GM10248 (cell line): Measurements from ENCODE around the gene OR2L8.

Source experiments
- CTCF ChIA-PET: fragments of 300-600 bp; sonication (Branson Sonifier 250); formaldehyde crosslinking; extraction: SDS; loops from one replicate; lab custom pipeline; 2021; ENCODE audit warnings: antibody characterized with exemption; lab: Yijun Ruan, JAX
- POLR2A ChIA-PET: fragments of 350-650 bp; sonication (Branson Sonifier 250); formaldehyde crosslinking; extraction: SDS; loops from one replicate; lab custom pipeline; 2020; ENCODE audit warnings: antibody characterized with exemption; lab: Yijun Ruan, JAX
- DNase-seq: peaks from one replicate; pipeline ENCODE4 v3.0.0; 2012; ENCODE audit errors: extremely low spot score
- TF ChIP-seq, protein P1 (sequence below): IDR thresholded peaks from 2 replicates; pipeline ENCODE4 v1.5.1; 2012; ENCODE audit warnings: mild to moderate bottlenecking, low read depth; ENCODE audit errors: extremely low read depth, missing control alignments, control extremely low read depth

OR2L8 gene, protein sequence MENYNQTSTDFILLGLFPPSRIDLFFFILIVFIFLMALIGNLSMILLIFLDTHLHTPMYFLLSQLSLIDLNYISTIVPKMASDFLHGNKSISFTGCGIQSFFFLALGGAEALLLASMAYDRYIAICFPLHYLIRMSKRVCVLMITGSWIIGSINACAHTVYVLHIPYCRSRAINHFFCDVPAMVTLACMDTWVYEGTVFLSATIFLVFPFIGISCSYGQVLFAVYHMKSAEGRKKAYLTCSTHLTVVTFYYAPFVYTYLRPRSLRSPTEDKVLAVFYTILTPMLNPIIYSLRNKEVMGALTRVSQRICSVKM

DNA sequence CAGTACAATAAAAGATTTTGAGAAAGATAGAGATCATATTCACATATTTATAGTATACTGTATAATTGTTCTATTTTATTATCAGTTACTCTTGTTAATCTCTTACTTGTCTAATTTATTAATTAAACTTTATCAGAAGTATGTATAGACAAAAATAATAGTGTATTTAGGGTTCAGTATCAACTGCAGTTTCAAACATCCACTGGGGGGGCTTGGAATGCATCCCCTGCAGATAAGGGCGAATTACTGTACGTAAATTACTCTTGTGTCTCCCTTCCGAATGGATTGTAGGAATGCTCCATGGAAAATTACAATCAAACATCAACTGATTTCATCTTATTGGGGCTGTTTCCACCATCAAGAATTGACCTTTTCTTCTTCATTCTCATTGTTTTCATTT, at the start of gene OR2L8:
Gene OR2L8 (plus strand): TSS at position 301 of the 400 bp plus-strand sequence. CDS start 0 bp downstream, at position 301.
- TF ChIP-seq, protein P1, sequence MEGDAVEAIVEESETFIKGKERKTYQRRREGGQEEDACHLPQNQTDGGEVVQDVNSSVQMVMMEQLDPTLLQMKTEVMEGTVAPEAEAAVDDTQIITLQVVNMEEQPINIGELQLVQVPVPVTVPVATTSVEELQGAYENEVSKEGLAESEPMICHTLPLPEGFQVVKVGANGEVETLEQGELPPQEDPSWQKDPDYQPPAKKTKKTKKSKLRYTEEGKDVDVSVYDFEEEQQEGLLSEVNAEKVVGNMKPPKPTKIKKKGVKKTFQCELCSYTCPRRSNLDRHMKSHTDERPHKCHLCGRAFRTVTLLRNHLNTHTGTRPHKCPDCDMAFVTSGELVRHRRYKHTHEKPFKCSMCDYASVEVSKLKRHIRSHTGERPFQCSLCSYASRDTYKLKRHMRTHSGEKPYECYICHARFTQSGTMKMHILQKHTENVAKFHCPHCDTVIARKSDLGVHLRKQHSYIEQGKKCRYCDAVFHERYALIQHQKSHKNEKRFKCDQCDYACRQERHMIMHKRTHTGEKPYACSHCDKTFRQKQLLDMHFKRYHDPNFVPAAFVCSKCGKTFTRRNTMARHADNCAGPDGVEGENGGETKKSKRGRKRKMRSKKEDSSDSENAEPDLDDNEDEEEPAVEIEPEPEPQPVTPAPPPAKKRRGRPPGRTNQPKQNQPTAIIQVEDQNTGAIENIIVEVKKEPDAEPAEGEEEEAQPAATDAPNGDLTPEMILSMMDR: no peak
- ChIA-PET POLR2A (no interaction called here), CTCF (no interaction called here)
- DNase-seq: no peak

DNA sequence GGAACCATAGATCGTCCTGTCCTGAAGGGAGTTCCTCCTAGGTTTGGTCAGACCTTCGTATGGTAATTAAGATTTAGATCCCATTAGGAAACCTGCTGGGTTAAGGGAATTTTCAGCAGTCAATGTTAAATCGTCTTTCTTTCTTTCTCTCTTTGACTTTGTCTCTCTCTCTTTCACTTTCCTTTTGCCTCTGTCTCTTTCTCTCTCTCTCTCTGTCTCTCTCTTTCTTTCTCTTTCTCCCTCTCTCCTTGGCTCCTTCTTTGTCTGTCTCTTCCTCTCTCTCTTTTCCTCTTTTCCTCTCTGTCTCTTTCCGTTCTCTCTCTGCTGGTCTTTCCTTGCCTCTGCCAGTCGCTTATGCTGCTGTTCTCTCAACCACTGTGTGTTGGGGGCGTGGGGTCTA, 44.5 kb upstream of the OR2L8 start:
- POLR2A ChIA-PET: no interaction called here
- DNase-seq: no peak
- TF ChIP-seq, protein P1: no peak
- CTCF ChIA-PET: no interaction called here

DNA sequence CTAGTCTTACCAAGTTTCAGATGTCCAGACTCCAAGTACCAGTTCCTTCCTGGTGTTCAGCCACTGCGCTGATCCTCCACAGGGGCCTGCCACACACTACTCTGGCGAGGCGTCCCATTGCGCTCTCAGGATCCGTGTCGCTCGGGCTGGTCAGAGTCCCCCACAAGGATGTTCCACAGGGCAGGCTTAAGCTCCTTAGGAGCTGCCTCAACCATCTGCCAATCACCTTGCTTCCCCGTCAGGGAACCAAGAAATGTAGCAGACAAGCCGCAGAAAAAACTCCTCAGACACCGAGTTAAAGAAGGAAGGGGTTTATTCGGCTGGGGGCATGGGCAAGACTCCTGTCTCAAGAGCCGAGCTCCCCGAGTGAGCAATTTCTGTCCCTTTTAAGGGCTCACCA, 43.5 kb upstream of the OR2L8 start:
- DNase-seq: no peak
- ChIA-PET POLR2A (no interaction called here), CTCF (no interaction called here)
- TF ChIP-seq, protein P1: no peak

DNA sequence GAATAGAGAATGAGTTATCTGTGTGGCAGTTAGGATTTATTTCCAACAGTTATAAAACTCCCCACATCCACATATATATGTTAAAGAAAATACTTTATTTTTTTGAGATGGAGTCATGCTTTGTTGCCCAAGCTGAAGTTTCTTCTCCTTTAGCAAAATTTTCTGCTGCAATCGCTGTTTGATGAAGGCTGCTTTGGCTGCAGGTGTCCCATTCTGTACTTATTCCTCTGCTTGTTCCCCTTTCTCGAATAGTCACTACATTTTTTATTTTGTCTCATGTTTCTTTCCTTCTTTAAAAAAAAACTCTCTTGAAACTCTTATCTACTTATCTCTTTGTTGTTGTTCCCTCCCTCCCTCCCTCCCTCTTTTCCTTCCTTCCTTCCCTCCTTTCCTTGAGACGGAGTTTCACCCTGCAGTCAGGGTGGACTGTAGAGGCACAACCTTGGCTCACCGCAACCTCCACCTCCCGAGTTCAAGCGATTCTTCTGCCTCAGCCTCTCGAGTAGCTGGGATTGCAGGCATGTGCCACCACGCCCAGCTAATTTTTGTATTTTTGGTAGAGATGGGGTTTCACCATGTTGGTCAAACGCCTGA, 42.7 kb upstream of the OR2L8 start:
- TF ChIP-seq, protein P1: no peak
- no peak for DNase-seq
- ChIA-PET CTCF (interaction anchor here (1.0 to 1.1 kb wide), 2 partner anchors 10 to 19 kb away, joined by 3 read pairs; partner anchors contain the start of gene OR2AJ1), POLR2A (no interaction called here)

DNA sequence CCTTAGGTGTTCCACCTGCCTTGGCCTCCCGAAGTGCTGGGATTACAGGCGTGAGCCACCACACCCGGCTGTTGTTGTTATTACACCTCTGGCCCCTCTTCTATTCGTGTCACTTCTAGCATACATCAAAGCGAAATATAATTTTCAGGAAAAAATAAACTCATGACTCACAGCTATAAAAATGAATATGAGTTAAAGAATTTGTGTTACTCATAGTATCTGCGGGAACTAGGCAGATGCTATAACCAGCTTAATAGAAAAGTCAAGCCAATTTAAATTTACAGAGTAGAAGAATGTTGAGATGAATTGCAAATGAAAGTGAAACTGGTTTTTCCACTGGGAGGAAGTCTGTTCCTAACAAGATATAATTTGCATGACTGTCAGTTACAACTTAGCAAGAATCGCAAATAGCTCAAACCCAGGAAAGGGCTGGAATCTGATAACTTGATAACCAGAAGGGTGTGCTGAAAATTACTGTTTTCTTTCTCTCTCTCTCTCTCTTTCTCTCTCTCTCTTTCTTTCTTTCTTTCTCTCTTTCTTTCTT, 42.1 kb upstream of the OR2L8 start:
- no peak for DNase-seq
- CTCF ChIA-PET: interaction anchor here (1.0 to 1.1 kb wide), 2 partner anchors 9 to 18 kb away, joined by 3 read pairs; partner anchors contain the start of gene OR2AJ1
- POLR2A ChIA-PET: no interaction called here
- TF ChIP-seq, protein P1: no peak

DNA sequence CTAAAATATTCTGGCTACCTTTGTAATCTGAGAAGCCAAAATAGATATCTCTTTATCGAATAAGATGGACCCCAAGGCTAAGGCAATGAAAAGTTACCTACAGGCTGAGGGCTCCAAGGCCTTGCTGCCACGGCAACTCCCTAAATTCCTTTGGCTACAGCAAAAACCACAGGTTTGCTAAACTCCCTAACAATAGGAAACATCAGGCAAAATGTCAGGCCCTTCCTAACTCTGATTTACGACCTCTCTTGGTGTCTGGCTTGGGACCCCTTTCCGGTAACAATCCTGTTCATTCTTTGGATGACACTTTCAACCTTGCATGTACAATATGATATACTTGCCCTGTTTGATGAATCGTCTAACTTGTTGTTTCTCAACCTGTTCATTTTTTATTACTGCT, 39.9 kb upstream of the OR2L8 start:
- no peak for DNase-seq
- ChIA-PET POLR2A (no interaction called here), CTCF (no interaction called here)
- TF ChIP-seq, protein P1: no peak
